H9 (cell line): ENCODE measurements around the gene ARGFX. TPM values are rescaled to one million over a fixed set of nuclear protein-coding genes. Genes with fewer than 3 reads are reported as not detected.

Source experiments
- DNase-seq: peaks from one replicate; pipeline ENCODE4 v3.0.0-alpha.2; 2017
- H2AFZ ChIP-seq: one replicate; pipeline ENCODE4 v1.6.1; 2013; ENCODE audit warnings: mild to moderate bottlenecking, low read length, control low read depth, moderate library complexity
- H2AK5ac ChIP-seq: 2 replicates; pipeline ENCODE4 v1.6.1; 2013; ENCODE audit warnings: low read length, control low read depth, mixed read lengths; ENCODE audit not compliant: insufficient read length
- H2BK120ac ChIP-seq: one replicate; pipeline ENCODE4 v1.6.1; 2013; ENCODE audit warnings: low read depth, mild to moderate bottlenecking, low read length, control low read depth, inconsistent platforms; ENCODE audit not compliant: poor library complexity, severe bottlenecking
- H2BK12ac ChIP-seq: 2 replicates; pipeline ENCODE4 v1.6.1; 2013; ENCODE audit warnings: low read length, control low read depth, mixed read lengths, low read depth; ENCODE audit not compliant: insufficient read length
- H2BK15ac ChIP-seq: 2 replicates; pipeline ENCODE4 v1.6.1; 2013; ENCODE audit warnings: low read depth, low read length, control low read depth
- H2BK20ac ChIP-seq: one replicate; pipeline ENCODE4 v1.6.1; 2013; ENCODE audit warnings: low read depth, mild to moderate bottlenecking, low read length, control low read depth, inconsistent platforms; ENCODE audit not compliant: poor library complexity, severe bottlenecking
- H2BK5ac ChIP-seq: 2 replicates; pipeline ENCODE4 v1.6.1; 2013; ENCODE audit warnings: low read length, control low read depth, mixed read lengths; ENCODE audit not compliant: insufficient read length
- H3K14ac ChIP-seq: 2 replicates; pipeline ENCODE4 v1.6.1; 2013; ENCODE audit warnings: low read length, control low read depth; ENCODE audit not compliant: insufficient read depth
- H3K18ac ChIP-seq: 2 replicates; pipeline ENCODE4 v1.6.1; 2013; ENCODE audit warnings: low read depth, mild to moderate bottlenecking, mixed read lengths, low read length, control low read depth; ENCODE audit not compliant: insufficient read length
- H3K23ac ChIP-seq: 2 replicates; pipeline ENCODE4 v1.6.1; 2013; ENCODE audit warnings: low read length, control low read depth, mixed read lengths, low read depth; ENCODE audit not compliant: insufficient read length
- H3K23me2 ChIP-seq: 2 replicates; pipeline ENCODE4 v1.6.1; 2013; ENCODE audit warnings: low read depth, mild to moderate bottlenecking, mixed read lengths, low read length, control low read depth; ENCODE audit not compliant: insufficient read length, poor library complexity, severe bottlenecking
- H3K27ac ChIP-seq: 2 replicates; pipeline ENCODE4 v1.5.1; 2013; ENCODE audit warnings: low read length, control low read depth, mixed read lengths, low read depth; ENCODE audit not compliant: insufficient read length
- H3K27me3 ChIP-seq: 2 replicates; pipeline ENCODE4 v1.6.1; 2013; ENCODE audit warnings: low read length, control low read depth, inconsistent platforms; ENCODE audit not compliant: insufficient read depth
- H3K4ac ChIP-seq: 2 replicates; pipeline ENCODE4 v1.6.1; 2013; ENCODE audit warnings: low read depth, mild to moderate bottlenecking, control low read depth, inconsistent platforms, low read length, moderate library complexity
- H3K4me1 ChIP-seq: 2 replicates; pipeline ENCODE4 v1.6.1; 2013; ENCODE audit warnings: low read length, control low read depth, inconsistent platforms; ENCODE audit not compliant: insufficient read depth
- H3K4me2 ChIP-seq: 2 replicates; pipeline ENCODE4 v1.6.1; 2013; ENCODE audit warnings: low read length, control low read depth, mixed read lengths; ENCODE audit not compliant: insufficient read length, insufficient read depth
- H3K56ac ChIP-seq: 2 replicates; pipeline ENCODE4 v1.6.1; 2013; ENCODE audit warnings: low read depth, mild to moderate bottlenecking, mixed read lengths, low read length, control low read depth; ENCODE audit not compliant: insufficient read length
- H3K79me1 ChIP-seq: 2 replicates; pipeline ENCODE4 v1.6.1; 2013; ENCODE audit warnings: low read depth, mild to moderate bottlenecking, moderate library complexity, low read length, control low read depth, inconsistent platforms; ENCODE audit not compliant: insufficient read depth, poor library complexity, severe bottlenecking
- H3K79me2 ChIP-seq: 2 replicates; pipeline ENCODE4 v1.6.1; 2013; ENCODE audit warnings: low read length, control low read depth, inconsistent platforms; ENCODE audit not compliant: insufficient read depth
- H3K9ac ChIP-seq: 2 replicates; pipeline ENCODE4 v1.6.1; 2013; ENCODE audit warnings: low read length, control low read depth, mixed read lengths; ENCODE audit not compliant: insufficient read length; ENCODE audit errors: extremely low read depth
- H3K9me3 ChIP-seq: one replicate; pipeline ENCODE4 v1.6.1; 2013; ENCODE audit warnings: low read depth, low read length, inconsistent platforms; ENCODE audit not compliant: control insufficient read depth
- H3T11ph ChIP-seq: one replicate; pipeline ENCODE4 v1.6.1; 2013; ENCODE audit warnings: mild to moderate bottlenecking, low read length, control low read depth, inconsistent platforms
- H4K20me1 ChIP-seq: one replicate; pipeline ENCODE4 v1.6.1; 2013; ENCODE audit not compliant: control insufficient read depth, insufficient read length, insufficient read depth
- H4K5ac ChIP-seq: 2 replicates; pipeline ENCODE4 v1.6.1; 2013; ENCODE audit warnings: low read depth, mild to moderate bottlenecking, mixed read lengths, low read length, control low read depth; ENCODE audit not compliant: insufficient read length
- H4K8ac ChIP-seq: replicated peaks from 2 replicates; pipeline ENCODE4 v1.6.1; 2013; ENCODE audit warnings: low read length, control low read depth, mixed read lengths, low read depth; ENCODE audit not compliant: insufficient read length
- H4K91ac ChIP-seq: 2 replicates; pipeline ENCODE4 v1.6.1; 2013; ENCODE audit warnings: low read depth, mild to moderate bottlenecking, moderate library complexity, mixed read lengths, low read length, control low read depth; ENCODE audit not compliant: insufficient read length
- H3K27ac Mint-ChIP-seq, 3 experiments: 2 replicates in 2 of 3; 3 replicates in 1 of 3; pipeline ENCODE4 v1.8.0; 2020 to 2021; ENCODE audit warnings: mixed read lengths in 3 of 3, mild to moderate bottlenecking in 1 of 3, moderate library complexity in 1 of 3
- H3K27me3 Mint-ChIP-seq: 2 replicates; pipeline ENCODE4 v1.8.0; 2021; ENCODE audit warnings: low read depth, mild to moderate bottlenecking, moderate library complexity, mixed read lengths
- H3K36me3 Mint-ChIP-seq, 3 experiments: 2 replicates in 2 of 3; 3 replicates in 1 of 3; pipeline ENCODE4 v1.8.0; 2020 to 2021; ENCODE audit warnings: low read depth in 3 of 3, mixed read lengths in 3 of 3; ENCODE audit not compliant: insufficient read depth in 1 of 3
- H3K4me1 Mint-ChIP-seq, 2 experiments: 2 replicates each; pipeline ENCODE4 v1.8.0; 2020; ENCODE audit warnings: mixed read lengths in 2 of 2
- H3K4me3 Mint-ChIP-seq, 2 experiments: 2 replicates in 1 of 2; 3 replicates in 1 of 2; pipeline ENCODE4 v1.8.0; 2020 to 2021; ENCODE audit warnings: mild to moderate bottlenecking in 2 of 2, mixed read lengths in 2 of 2, moderate library complexity in 1 of 2
- H3K9me3 Mint-ChIP-seq, 2 experiments: 2 replicates in 1 of 2; 3 replicates in 1 of 2; pipeline ENCODE4 v1.8.0; 2020; ENCODE audit warnings: mild to moderate bottlenecking in 2 of 2, mixed read lengths in 2 of 2, moderate library complexity in 1 of 2
- CTCF ChIP-seq: fragments of 200-600 bp; sonication (generic); conservative IDR thresholded peaks from 3 replicates; pipeline ENCODE4 v1.8.0; 2021; ENCODE audit warnings: antibody characterized with exemption, mild to moderate bottlenecking
- WGBS: extraction: QIAGEN DNeasy Blood & Tissue Kit; methylation state at CpG from one replicate; pipeline ENCODE4 v1.1.7; 2013; ENCODE audit warnings: missing lambda C conversion rate, low lambda C conversion rate, mixed read lengths; ENCODE audit not compliant: insufficient read length; ENCODE audit errors: extremely low coverage; 5-methylcytosine and 5-hydroxymethylcytosine counted together
- total RNA-seq: library from RNA; stranded (reverse); gene quantifications from 2 replicates; pipeline ENCODE4 v1.2.1, GENCODE V29; 2021

The ARGFX gene
- total RNA-seq, 1 experiment from 2014 or later = not detected

DNA sequence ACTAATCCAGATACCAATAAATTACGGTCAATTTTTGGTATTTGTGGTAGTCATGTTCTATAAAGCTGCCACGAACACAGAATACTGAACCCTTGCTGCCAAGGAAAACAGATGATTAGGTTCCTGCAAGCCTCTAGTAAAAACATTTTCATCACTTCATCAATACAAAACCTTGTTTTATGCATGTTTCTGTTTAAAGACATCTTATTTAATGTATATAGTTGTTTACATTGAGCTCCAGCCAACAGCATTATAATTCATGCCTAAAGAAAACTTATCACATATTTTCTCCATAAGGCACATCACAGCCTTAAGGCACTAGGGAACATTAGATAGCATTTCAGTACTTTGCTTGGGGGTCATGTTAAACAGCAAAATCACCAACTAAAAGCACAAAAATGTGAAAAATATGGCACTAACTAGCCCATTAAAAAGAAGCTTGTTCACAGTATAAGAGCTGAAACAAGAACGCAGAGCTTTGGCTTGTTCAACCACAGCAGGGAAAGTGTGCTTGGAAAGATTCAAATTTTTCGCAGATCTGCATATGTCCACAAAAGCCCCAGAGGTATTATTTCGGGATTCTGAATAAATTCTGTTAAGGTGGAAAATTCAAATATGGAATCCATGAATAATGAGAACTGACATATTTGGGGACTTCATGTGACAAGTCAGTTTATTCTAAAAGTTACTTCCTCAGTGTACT lies 49.6 kb upstream of the ARGFX start:
- Histone ChIP-seq H2BK120ac (no peak overlapping the region), H3K79me1 (no peaks in the 10 kb centered on the region), H2AFZ (no peak overlapping the region), H3K56ac (no peak overlapping the region), H3K4ac (no peak overlapping the region), H3K23me2 (no peaks in the 10 kb centered on the region), H2BK15ac (no peak overlapping the region), H3T11ph (no peak overlapping the region), H3K27ac (no peak overlapping the region), H2BK5ac (no peak overlapping the region), H4K91ac (no peak overlapping the region), H3K18ac (no peak overlapping the region), H3K23ac (no peak overlapping the region), H3K14ac (no peak overlapping the region), H4K8ac (no peak overlapping the region), H3K4me2 (no peak overlapping the region), H2BK12ac (no peak overlapping the region), H3K27me3 (no peaks in the 10 kb centered on the region), H4K20me1 (no peaks in the 10 kb centered on the region), H3K4me1 (no peaks in the 10 kb centered on the region), H2BK20ac (no peak overlapping the region), H3K79me2 (no peaks in the 10 kb centered on the region; the same call in 1 of the 2 replicates), H3K9me3 (no peaks in the 10 kb centered on the region), H2AK5ac (no peak overlapping the region), H4K5ac (no peak overlapping the region), H3K9ac (no peak overlapping the region)
- Mint-ChIP-seq H3K9me3 (no peaks in the 10 kb centered on the region; a peak in 1 of 5 replicates), H3K27me3 (no peaks in the 10 kb centered on the region), H3K4me3 (no peak overlapping the region), H3K4me1 (peaks cover 6 to 9% of the 10 kb centered on the region in 2 experiments; a peak in 3 of 4 replicates), H3K36me3 (peaks cover 25 to 58% (median 57%) of the 10 kb centered on the region in 3 experiments), H3K27ac (no peak overlapping the region)
- TF ChIP-seq CTCF = no peak
- DNase-seq = no peak
- WGBS = no CpG with 5 or more reads among the region's 5 CpGs
